ENCODE results near the gene CEP350.
"Not testable (repeated sequence)": the region's sequence is repeated elsewhere in the genome, so short reads cannot be mapped to it uniquely, and the experiment has no call there.

The CEP350 gene

GRCh38 chr1:180116964-180117763 is 162.6 kb downstream of the CEP350 start:
- no peak overlapping the region for H3K27ac ChIP-seq (ENCODE audit: low read length)
- no CpG with 5 or more reads among the region's 14 CpGs for WGBS (ENCODE audit: insufficient coverage, insufficient read length)
- H3K27me3 ChIP-seq (ENCODE audit: control insufficient read depth, insufficient read depth, low read length) = no peaks in the 10 kb centered on the region
- no peaks in the 10 kb centered on the region; the same call in 1 of the 2 replicates for H3K36me3 ChIP-seq (ENCODE audit: control insufficient read depth, insufficient read depth, low read length)
- H3K4me1 ChIP-seq (ENCODE audit: control insufficient read depth, insufficient read depth, low read length) = no peaks in the 10 kb centered on the region
- H3K9me3 ChIP-seq (ENCODE audit: control insufficient read depth, insufficient read depth, low read length) = no peaks in the 10 kb centered on the region
- H3K4me3 ChIP-seq (ENCODE audit: low read length) = no peak overlapping the region
- no peak for DNase-seq (ENCODE audit: low read depth, low spot score)

GRCh38 chr1:180117764-180118116 is 163.1 kb downstream of the CEP350 start:
- no peak overlapping the region for H3K27ac ChIP-seq (ENCODE audit: low read length)
- H3K27me3 ChIP-seq (ENCODE audit: control insufficient read depth, insufficient read depth, low read length) = no peaks in the 10 kb centered on the region
- no peaks in the 10 kb centered on the region for H3K4me1 ChIP-seq (ENCODE audit: control insufficient read depth, insufficient read depth, low read length)
- H3K9me3 ChIP-seq (ENCODE audit: control insufficient read depth, insufficient read depth, low read length) = no peaks in the 10 kb centered on the region
- no CpG with 5 or more reads among the region's 2 CpGs for WGBS (ENCODE audit: insufficient coverage, insufficient read length)
- H3K4me3 ChIP-seq (ENCODE audit: low read length) = no peak overlapping the region
- no peaks in the 10 kb centered on the region for H3K36me3 ChIP-seq (ENCODE audit: control insufficient read depth, insufficient read depth, low read length)
- no peak for DNase-seq (ENCODE audit: low read depth, low spot score)

- Histone ChIP-seq H3K36me3 (ENCODE audit: control insufficient read depth, insufficient read depth, low read length) (no peaks in the 10 kb centered on the region), H3K27me3 (ENCODE audit: control insufficient read depth, insufficient read depth, low read length) (no peaks in the 10 kb centered on the region), H3K9me3 (ENCODE audit: control insufficient read depth, insufficient read depth, low read length) (no peaks in the 10 kb centered on the region), H3K4me1 (ENCODE audit: control insufficient read depth, insufficient read depth, low read length) (no peaks in the 10 kb centered on the region), H3K4me3 (ENCODE audit: low read length) (no peak overlapping the region), H3K27ac (ENCODE audit: low read length) (no peak overlapping the region)
- DNase-seq (ENCODE audit: low read depth, low spot score) = no peak
- no CpG with 5 or more reads among the region's 2 CpGs for WGBS (ENCODE audit: insufficient coverage, insufficient read length)
Observed at GRCh38 chr1:180119837-180120236, 165.2 kb downstream of the CEP350 start.

- no CpG with 5 or more reads among the region's 4 CpGs for WGBS (ENCODE audit: insufficient coverage, insufficient read length)
- Histone ChIP-seq H3K36me3 (ENCODE audit: control insufficient read depth, insufficient read depth, low read length) (no peaks in the 10 kb centered on the region), H3K4me3 (ENCODE audit: low read length) (no peak overlapping the region), H3K9me3 (ENCODE audit: control insufficient read depth, insufficient read depth, low read length) (no peaks in the 10 kb centered on the region), H3K27me3 (ENCODE audit: control insufficient read depth, insufficient read depth, low read length) (no peaks in the 10 kb centered on the region), H3K27ac (ENCODE audit: low read length) (no peak overlapping the region), H3K4me1 (ENCODE audit: control insufficient read depth, insufficient read depth, low read length) (0 out of 2 replicates have a peak, but pooled peaks cover 2% of the 10 kb centered on the region)
- no peak for DNase-seq (ENCODE audit: low read depth, low spot score)
Observed at GRCh38 chr1:180123463-180123936, 168.9 kb downstream of the CEP350 start.

GRCh38 chr1:180130651-180131050 is 176.0 kb downstream of the CEP350 start:
- H3K4me3 ChIP-seq (ENCODE audit: low read length) = no peak overlapping the region
- no peak for DNase-seq (ENCODE audit: low read depth, low spot score)
- H3K27me3 ChIP-seq (ENCODE audit: control insufficient read depth, insufficient read depth, low read length) = no peaks in the 10 kb centered on the region
- WGBS (ENCODE audit: insufficient coverage, insufficient read length) = no CpG with 5 or more reads among the region's 2 CpGs
- H3K36me3 ChIP-seq (ENCODE audit: control insufficient read depth, insufficient read depth, low read length) = no peaks in the 10 kb centered on the region
- 0 out of 2 replicates have a peak, but pooled peaks cover 2% of the 10 kb centered on the region for H3K4me1 ChIP-seq (ENCODE audit: control insufficient read depth, insufficient read depth, low read length)
- no peak overlapping the region for H3K27ac ChIP-seq (ENCODE audit: low read length)
- no peaks in the 10 kb centered on the region for H3K9me3 ChIP-seq (ENCODE audit: control insufficient read depth, insufficient read depth, low read length)

GRCh38 chr1:180131510-180131909 is 176.9 kb downstream of the CEP350 start:
- no peak for DNase-seq (ENCODE audit: low read depth, low spot score)
- Histone ChIP-seq H3K27ac (ENCODE audit: low read length) (no peak overlapping the region), H3K9me3 (ENCODE audit: control insufficient read depth, insufficient read depth, low read length) (no peaks in the 10 kb centered on the region), H3K36me3 (ENCODE audit: control insufficient read depth, insufficient read depth, low read length) (no peaks in the 10 kb centered on the region), H3K27me3 (ENCODE audit: control insufficient read depth, insufficient read depth, low read length) (no peaks in the 10 kb centered on the region), H3K4me1 (ENCODE audit: control insufficient read depth, insufficient read depth, low read length) (0 out of 2 replicates have a peak, but pooled peaks cover 2% of the 10 kb centered on the region), H3K4me3 (ENCODE audit: low read length) (no peak overlapping the region)
- no CpG with 5 or more reads among the region's 5 CpGs for WGBS (ENCODE audit: insufficient coverage, insufficient read length)

GRCh38 chr1:180133193-180133592 is 178.6 kb downstream of the CEP350 start:
- no peaks in the 10 kb centered on the region for H3K4me1 ChIP-seq (ENCODE audit: control insufficient read depth, insufficient read depth, low read length)

GRCh38 chr1:180133688-180134087 is 179.1 kb downstream of the CEP350 start:
- H3K27ac ChIP-seq (ENCODE audit: low read length); DNase-seq (ENCODE audit: low read depth, low spot score); H3K36me3 ChIP-seq (ENCODE audit: control insufficient read depth, insufficient read depth, low read length); H3K27me3 ChIP-seq (ENCODE audit: control insufficient read depth, insufficient read depth, low read length); H3K9me3 ChIP-seq (ENCODE audit: control insufficient read depth, insufficient read depth, low read length); H3K4me1 ChIP-seq (ENCODE audit: control insufficient read depth, insufficient read depth, low read length); H3K4me3 ChIP-seq (ENCODE audit: low read length): not testable (repeated sequence)
- WGBS (ENCODE audit: insufficient coverage, insufficient read length) = no CpG with 5 or more reads among the region's 9 CpGs

More at GRCh38 chr1:180133193-180133592, 178.6 kb downstream of the CEP350 start:
- no peak for DNase-seq (ENCODE audit: low read depth, low spot score)
- Histone ChIP-seq H3K9me3 (ENCODE audit: control insufficient read depth, insufficient read depth, low read length) (no peaks in the 10 kb centered on the region), H3K4me3 (ENCODE audit: low read length) (no peak overlapping the region), H3K27ac (ENCODE audit: low read length) (no peak overlapping the region), H3K27me3 (ENCODE audit: control insufficient read depth, insufficient read depth, low read length) (no peaks in the 10 kb centered on the region), H3K36me3 (ENCODE audit: control insufficient read depth, insufficient read depth, low read length) (no peaks in the 10 kb centered on the region)
- no CpG with 5 or more reads among the region's 1 CpG for WGBS (ENCODE audit: insufficient coverage, insufficient read length)

- no peak overlapping the region for H3K27ac ChIP-seq (ENCODE audit: low read length)
- no CpG with 5 or more reads among the region's 1 CpG for WGBS (ENCODE audit: insufficient coverage, insufficient read length)
- H3K9me3 ChIP-seq (ENCODE audit: control insufficient read depth, insufficient read depth, low read length) = no peaks in the 10 kb centered on the region
- H3K4me1 ChIP-seq (ENCODE audit: control insufficient read depth, insufficient read depth, low read length) = no peaks in the 10 kb centered on the region
- no peak overlapping the region for H3K4me3 ChIP-seq (ENCODE audit: low read length)
- no peak for DNase-seq (ENCODE audit: low read depth, low spot score)
- no peaks in the 10 kb centered on the region for H3K36me3 ChIP-seq (ENCODE audit: control insufficient read depth, insufficient read depth, low read length)
- H3K27me3 ChIP-seq (ENCODE audit: control insufficient read depth, insufficient read depth, low read length) = no peaks in the 10 kb centered on the region
Observed at GRCh38 chr1:180135535-180135934, 180.9 kb downstream of the CEP350 start.

GRCh38 chr1:180136331-180136967 is 181.8 kb downstream of the CEP350 start:
- Histone ChIP-seq H3K9me3 (ENCODE audit: control insufficient read depth, insufficient read depth, low read length) (no peaks in the 10 kb centered on the region), H3K27ac (ENCODE audit: low read length) (no peak overlapping the region), H3K27me3 (ENCODE audit: control insufficient read depth, insufficient read depth, low read length) (no peaks in the 10 kb centered on the region), H3K4me1 (ENCODE audit: control insufficient read depth, insufficient read depth, low read length) (no peaks in the 10 kb centered on the region), H3K4me3 (ENCODE audit: low read length) (no peak overlapping the region), H3K36me3 (ENCODE audit: control insufficient read depth, insufficient read depth, low read length) (no peaks in the 10 kb centered on the region)
- WGBS (ENCODE audit: insufficient coverage, insufficient read length) = no CpG with 5 or more reads among the region's 4 CpGs
- no peak for DNase-seq (ENCODE audit: low read depth, low spot score)

Data from iPS DF 6.9 (cell line).